PC-9 (cell line): ENCODE data around the gene YAP1.

ENCODE experiments used
- CTCF ChIP-seq: fragments of 200-600 bp; sonication (generic); conservative IDR thresholded peaks from 2 replicates; pipeline ENCODE4 v1.6.1; 2017; ENCODE audit warnings: mixed run types, antibody characterized with exemption, mild to moderate bottlenecking, moderate library complexity
- EZH2 ChIP-seq: fragments of 200-600 bp; sonication (generic); IDR thresholded peaks from 2 replicates; pipeline ENCODE4 v1.8.0; 2017; ENCODE audit warnings: antibody characterized with exemption, low read depth

GRCh38 chr11:102204174-102204573 lies 93.9 kb downstream of the YAP1 start:
- TF ChIP-seq CTCF = no peak
- no peak for TF ChIP-seq EZH2
